HG03469 (cell line): Measurements from ENCODE around the gene KIF6.

Experiments used
- ATAC-seq: cut with Tn5 transposase; IDR thresholded peaks from one replicate; pipeline ENCODE4 v1.9.1; 2021; ENCODE audit warnings: mild to moderate bottlenecking, moderate library complexity, moderate number of reproducible peaks; ENCODE audit not compliant: unreplicated experiment

Gene KIF6

DNA sequence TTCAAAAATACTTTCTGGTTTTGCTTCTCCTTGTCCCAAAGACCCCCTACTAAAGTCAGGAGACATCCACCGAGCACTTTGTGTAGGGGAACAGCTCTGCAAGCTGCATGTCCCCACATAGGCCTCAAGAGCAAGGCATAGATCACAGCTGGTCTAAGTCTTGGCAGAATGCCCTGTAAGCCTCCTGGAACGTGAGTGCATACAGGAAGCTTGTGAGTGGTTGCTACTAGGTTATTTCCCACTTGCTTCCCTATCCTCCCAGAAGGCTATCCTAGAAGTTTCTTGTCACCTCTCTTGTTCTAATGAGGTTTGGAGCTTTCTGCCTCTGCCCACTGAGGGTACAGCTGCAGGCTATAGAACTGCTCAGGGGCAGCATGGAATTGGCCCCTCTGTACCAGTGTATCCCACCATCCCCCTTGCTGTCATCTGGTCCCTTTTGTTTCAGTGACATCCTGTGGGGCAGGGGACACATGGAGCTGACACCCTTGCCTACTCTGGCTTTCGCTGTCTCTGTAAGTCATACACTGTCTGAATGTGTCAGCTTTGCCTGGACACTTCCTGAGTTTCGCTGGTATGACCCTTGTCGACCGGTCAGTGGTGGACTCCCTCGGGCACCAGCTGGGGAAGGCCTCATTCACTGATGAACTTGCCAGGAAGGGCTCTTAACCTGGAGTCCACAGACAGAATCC, 367.1 kb downstream of the KIF6 start:
- ATAC-seq: no peak

DNA sequence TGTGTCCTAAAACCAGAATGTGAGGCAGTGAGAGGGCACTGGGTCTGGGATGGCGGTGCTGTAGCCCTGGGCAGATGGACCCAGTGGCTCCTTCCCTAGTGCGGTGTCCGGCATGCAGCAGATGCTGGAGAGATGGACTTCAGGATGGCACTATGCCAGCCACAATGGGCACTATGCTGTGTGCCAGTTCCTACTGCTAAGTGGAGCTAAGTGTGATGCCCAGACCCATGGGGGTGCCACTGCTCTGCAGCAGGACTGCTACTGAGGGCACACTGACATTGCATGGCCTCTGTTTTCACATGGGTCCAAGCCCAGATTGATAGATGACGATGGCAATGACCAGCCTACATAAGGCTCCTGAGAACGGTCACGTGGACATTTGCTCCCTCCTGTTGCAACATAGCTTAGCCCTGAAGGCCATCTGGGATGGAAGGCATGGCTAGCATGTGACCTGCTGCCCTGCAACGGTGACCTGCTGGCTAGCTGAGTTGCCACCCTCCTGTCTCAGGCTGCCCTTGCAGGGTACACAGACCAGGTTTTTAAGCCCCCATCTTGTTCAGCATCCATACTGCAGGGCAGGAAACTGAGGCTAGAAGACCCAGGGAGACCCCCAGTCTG, 371.4 kb downstream of the KIF6 start:
- no peak for ATAC-seq

DNA sequence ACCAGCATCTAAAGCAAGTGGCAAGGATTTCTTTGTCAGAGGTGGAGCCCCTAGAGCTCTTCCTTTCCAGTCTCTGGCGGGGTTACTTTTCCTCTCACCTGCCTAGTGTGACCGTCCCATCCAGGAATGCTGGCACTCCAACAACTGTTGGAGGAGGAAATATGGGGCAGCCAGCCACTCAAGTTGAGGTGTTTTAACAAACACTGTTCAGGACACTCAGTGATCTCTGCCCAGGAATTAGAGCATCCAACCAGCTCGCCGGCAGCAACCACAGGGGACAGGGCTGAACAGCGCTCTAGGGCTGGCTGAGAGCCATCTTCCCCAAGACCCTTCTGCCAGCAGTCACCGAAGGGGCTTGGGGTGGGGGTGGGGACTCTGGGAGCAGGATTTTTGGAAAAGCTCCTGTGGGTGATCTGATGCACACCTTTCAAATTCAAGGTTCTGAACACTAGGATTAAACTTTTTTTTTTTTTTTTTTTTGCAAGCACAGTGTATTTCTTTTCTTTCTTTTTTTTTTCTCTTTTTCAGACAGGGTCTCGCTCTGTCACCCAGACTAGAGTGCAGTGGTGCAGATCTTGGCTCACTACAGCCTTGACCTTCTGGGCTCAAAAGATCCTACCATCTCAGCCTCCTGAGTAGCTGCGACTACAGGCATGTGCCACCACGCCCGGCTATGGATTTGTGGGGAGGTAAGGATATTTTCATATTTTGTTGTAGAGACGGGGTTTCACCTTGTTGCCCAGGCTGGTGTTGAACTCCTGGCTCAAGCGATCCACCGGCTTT, 374.3 kb downstream of the KIF6 start:
- no peak for ATAC-seq

DNA sequence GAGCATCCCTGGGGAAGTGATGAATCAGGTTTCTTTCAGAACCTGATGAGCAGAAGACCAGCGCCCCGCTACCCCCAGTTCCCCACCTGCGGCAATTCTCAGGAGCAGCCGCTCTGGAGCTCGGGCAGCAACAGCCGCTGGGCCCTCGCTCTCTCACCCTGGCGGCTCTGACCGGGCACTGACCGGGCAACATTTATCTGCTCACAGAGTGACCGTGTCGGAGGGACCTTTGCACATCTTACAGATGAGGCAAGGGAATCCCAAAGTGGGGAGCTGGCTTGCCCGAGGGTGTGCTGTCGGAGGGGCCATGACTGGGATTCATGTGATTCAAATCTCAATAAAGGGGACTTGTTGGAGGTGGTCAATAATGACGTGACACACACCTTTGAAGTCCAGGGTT, 376.5 kb downstream of the KIF6 start:
- ATAC-seq: no peak

DNA sequence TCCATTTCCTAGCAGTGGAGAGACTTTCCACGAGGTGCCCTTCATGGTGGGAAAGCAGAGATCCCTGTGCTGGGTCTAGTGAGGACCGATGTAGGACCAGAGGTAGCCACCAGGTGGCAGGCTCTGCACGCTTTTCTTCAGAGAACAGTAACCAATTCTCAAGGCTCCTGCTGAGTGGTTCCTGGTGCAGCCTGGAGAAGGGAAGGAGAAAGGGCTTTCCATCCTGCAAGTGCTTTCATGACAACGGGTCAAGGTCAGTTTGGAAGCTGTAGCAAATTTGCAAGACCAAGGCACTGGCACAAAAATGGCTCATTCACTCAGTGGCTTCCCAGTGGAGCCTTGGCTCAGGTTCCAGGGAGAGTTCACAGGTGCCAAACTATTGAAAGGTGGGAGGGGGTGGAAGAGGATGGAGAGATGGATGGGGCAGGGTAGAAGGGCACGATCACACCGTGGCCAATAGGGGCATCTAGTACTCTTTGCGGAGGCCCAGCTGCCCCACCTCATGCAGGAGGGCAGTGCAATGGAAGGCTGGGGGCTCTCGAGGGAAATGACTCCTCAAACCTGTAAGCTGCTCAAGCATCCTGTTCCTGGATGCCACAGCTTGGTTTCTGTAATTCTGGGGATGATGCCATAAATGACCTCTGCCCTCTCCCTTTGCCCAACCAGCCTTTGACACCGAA, 377.2 kb downstream of the KIF6 start:
- no peak for ATAC-seq

- ATAC-seq: no peak
These were observed 378.0 kb downstream of the KIF6 start for GRCh38 chr6:39347206-39347605.

- no peak for ATAC-seq
These were observed 380.4 kb downstream of the KIF6 start for GRCh38 chr6:39344821-39345280.

- no peak for ATAC-seq
These were observed 381.8 kb downstream of the KIF6 start for GRCh38 chr6:39343396-39343870.

GRCh38 chr6:39342692-39343395, 382.4 kb downstream of the KIF6 start:
- ATAC-seq: no peak

DNA sequence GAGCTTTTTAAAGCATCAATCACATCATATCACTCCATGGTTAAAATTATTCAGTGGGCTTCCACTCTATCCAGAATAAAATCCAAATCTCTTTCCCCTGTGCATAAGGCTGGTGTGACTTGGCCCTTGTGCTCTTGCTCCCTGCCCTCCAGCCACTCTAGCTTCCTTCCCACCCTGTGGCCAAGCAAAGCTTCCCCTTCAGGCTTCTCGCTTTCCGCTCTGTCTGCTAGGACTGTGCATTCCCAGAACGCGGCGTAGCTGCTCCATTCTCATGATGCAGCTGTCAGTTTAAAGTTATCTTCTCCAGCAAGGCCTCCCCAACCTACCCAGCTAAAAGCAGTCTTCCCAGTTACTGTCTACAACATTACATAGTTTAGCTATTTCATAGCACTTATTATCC, 383.3 kb downstream of the KIF6 start:
- ATAC-seq: no peak

DNA sequence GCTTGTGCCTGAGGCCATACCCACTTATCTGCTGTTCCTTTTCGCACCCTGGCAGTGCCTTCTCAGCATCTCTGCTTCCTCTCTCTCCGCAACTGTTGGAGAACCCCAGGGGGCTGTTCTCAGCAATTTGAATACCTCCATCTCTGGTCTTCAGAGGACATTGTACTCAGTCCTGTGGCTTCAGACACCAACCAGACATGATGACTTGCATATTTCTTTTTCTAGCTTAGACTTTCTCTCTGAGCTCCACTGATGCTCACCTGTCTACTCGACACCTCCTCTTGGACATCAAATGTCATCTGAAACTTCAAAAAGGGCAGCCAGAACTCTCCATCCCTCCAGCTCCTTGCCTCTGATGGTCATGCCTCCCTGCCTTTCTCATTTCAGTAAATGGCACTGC, 383.9 kb downstream of the KIF6 start:
- no peak for ATAC-seq

GRCh38 chr6:39339868-39340550, 385.2 kb downstream of the KIF6 start:
- ATAC-seq: no peak

GRCh38 chr6:39339096-39339867, 385.9 kb downstream of the KIF6 start:
- no peak for ATAC-seq

GRCh38 chr6:39338397-39338796, 386.8 kb downstream of the KIF6 start:
- ATAC-seq: no peak

- ATAC-seq: no peak
These were observed 389.2 kb downstream of the KIF6 start for GRCh38 chr6:39335780-39336545.

DNA sequence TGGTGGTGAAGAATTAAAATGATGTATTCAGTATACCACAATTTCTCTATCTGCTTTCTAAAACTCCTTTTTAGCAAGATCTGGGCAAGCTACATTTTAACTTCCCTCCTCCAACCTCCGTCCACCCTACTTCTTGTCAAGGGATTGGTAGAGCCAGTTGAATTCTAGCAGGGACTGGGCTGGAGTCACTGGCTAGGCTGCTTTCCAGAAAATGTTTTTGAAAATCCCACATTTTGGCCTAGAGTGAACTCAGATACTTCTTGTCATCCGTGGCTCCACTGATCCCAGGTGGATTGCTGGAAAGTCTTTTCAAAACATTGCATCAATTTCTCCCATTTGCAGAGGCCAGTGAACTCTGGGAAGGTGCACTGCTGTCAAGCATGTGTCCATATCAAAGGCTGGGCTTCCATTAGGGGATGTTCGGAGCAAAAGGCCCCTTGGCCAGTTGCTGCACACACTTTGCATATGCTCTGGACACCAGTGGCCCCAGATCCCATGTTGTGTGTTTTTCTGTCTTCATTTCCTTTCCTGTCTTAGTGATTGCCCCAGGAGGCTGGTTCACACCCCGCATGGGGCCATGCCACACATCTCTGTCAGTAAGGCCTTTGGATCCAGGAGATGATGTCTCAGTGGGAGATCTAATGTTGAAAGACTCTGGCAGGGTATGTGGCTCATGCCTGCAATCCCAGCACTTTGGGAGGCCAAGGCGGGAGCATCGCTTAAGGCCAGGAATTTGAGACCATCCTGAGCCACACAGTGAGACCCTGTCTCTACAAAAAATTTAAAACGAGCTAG, 391.4 kb downstream of the KIF6 start:
- ATAC-seq: no peak

GRCh38 chr6:39330476-39330875, 394.7 kb downstream of the KIF6 start:
- no peak for ATAC-seq

GRCh38 chr6:39330057-39330456, 395.2 kb downstream of the KIF6 start:
- ATAC-seq: no peak
